A549 (cell line): ENCODE measurements around the gene NOP53.

ENCODE experiments used
- BHLHE40 ChIP-seq: IDR thresholded peaks from 2 replicates; pipeline ENCODE4 v1.6.1; 2012; ENCODE audit warnings: low read depth, low read length, inconsistent platforms
- EP300 ChIP-seq, 2 experiments: fragments of >200 bp; sonication (Bioruptor Twin); formaldehyde crosslinking; IDR thresholded peaks; 2 replicates in 1 of 2; 3 replicates in 1 of 2; pipeline ENCODE4 v1.6.1; 2016 to 2017
- MYC ChIP-seq: IDR thresholded peaks from 2 replicates; pipeline ENCODE4 v1.6.1; 2012; ENCODE audit warnings: mild to moderate bottlenecking, inconsistent platforms, low read length, improper control_type of control experiment, borderline replicate concordance
- PHF8 ChIP-seq: fragments of 200-600 bp; sonication (generic); IDR thresholded peaks from 2 replicates; pipeline ENCODE4 v1.6.1; 2016; ENCODE audit warnings: low read depth, mild to moderate bottlenecking, antibody characterized with exemption, moderate library complexity, borderline replicate concordance
- TF ChIP-seq, protein P1 (sequence below): fragments of >200 bp; sonication (Bioruptor Twin); formaldehyde crosslinking; IDR thresholded peaks from 3 replicates; pipeline ENCODE4 v1.5.1; 2016

DNA sequence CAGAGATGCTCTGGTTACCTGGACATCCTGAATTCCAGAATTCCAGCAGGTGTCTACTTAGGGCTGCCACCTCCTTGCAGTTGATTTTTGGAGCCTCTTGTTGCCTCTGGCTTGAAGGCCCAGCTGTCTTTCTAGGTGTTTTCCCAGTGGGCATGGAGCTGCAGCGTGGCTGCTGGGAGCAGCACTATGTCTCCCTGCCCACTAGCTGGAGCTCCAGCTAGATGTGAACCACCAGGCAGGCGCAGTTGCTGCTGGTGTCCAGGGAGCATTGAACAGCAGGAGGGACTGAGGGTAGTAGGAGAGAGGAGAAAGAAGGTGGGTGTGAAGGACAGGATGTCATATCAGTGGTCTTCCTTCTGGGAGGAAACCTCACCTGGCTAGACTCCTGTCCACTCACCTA, 23.3 kb downstream of the NOP53 start:
- TF ChIP-seq BHLHE40 (no peak), MYC (no peak), PHF8 (no peak), EP300 (IDR thresholded peaks at IDR 0.05) (no peak)
- TF ChIP-seq, protein P1, sequence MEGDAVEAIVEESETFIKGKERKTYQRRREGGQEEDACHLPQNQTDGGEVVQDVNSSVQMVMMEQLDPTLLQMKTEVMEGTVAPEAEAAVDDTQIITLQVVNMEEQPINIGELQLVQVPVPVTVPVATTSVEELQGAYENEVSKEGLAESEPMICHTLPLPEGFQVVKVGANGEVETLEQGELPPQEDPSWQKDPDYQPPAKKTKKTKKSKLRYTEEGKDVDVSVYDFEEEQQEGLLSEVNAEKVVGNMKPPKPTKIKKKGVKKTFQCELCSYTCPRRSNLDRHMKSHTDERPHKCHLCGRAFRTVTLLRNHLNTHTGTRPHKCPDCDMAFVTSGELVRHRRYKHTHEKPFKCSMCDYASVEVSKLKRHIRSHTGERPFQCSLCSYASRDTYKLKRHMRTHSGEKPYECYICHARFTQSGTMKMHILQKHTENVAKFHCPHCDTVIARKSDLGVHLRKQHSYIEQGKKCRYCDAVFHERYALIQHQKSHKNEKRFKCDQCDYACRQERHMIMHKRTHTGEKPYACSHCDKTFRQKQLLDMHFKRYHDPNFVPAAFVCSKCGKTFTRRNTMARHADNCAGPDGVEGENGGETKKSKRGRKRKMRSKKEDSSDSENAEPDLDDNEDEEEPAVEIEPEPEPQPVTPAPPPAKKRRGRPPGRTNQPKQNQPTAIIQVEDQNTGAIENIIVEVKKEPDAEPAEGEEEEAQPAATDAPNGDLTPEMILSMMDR: 0 out of 3 replicates have a peak, but pooled peaks have one; percentile 8
